Measurements from ENCODE around the gene SLC6A1.

DNA sequence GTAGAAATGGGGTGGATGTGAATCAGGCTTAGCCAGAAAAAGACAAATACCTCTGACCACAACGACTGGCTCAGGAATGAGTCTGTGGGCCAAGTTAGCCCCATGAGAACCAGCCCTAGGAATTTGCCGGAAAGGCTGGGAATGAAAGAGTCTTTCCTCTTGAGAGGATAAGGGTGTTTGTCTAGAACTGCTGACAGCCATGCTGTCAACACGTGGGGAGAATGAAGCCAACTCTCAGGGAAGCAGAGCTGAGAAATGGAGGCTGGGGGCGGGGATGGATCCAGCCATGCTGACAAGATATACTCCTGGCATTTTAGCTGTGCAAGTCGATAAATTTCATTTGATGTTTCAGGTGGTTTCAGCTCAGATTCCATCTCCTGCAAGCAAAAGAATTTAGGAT, 10.6 kb upstream of the SLC6A1 start:
- no peak for TF ChIP-seq POLR2A (IDR thresholded peaks at IDR 0.05)
- TF ChIP-seq, protein P1, sequence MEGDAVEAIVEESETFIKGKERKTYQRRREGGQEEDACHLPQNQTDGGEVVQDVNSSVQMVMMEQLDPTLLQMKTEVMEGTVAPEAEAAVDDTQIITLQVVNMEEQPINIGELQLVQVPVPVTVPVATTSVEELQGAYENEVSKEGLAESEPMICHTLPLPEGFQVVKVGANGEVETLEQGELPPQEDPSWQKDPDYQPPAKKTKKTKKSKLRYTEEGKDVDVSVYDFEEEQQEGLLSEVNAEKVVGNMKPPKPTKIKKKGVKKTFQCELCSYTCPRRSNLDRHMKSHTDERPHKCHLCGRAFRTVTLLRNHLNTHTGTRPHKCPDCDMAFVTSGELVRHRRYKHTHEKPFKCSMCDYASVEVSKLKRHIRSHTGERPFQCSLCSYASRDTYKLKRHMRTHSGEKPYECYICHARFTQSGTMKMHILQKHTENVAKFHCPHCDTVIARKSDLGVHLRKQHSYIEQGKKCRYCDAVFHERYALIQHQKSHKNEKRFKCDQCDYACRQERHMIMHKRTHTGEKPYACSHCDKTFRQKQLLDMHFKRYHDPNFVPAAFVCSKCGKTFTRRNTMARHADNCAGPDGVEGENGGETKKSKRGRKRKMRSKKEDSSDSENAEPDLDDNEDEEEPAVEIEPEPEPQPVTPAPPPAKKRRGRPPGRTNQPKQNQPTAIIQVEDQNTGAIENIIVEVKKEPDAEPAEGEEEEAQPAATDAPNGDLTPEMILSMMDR (IDR thresholded peaks at IDR 0.05): no peak
